Sigmoid colon (tissue), 7 donors: ENCODE results near the gene TOGARAM2. TPM values are rescaled to one million over a fixed set of nuclear protein-coding genes. Genes with fewer than 3 reads are reported as not detected.
A peak's percentile ranks its signal among the peaks of the same experiment; 100 is the strongest.

Experiments used
- DNase-seq: peaks from one replicate; pipeline ENCODE4 v3.0.0-alpha.2; 2019
- H3K27ac ChIP-seq, 4 donors: fragments of 200-600 bp; sonication (generic); one replicate each; pipeline ENCODE4 v1.5.1; 2016 to 2019; ENCODE audit warnings: mild to moderate bottlenecking in 1 of 4
- H3K27me3 ChIP-seq, 3 donors: fragments of 200-600 bp; sonication (generic); one replicate each; pipeline ENCODE4 v1.5.1; 2019; ENCODE audit warnings: mild to moderate bottlenecking in 1 of 3
- H3K36me3 ChIP-seq, 4 donors: fragments of 200-600 bp; sonication (generic); one replicate each; pipeline ENCODE4 v1.5.1; 2016 to 2019
- H3K4me1 ChIP-seq, 4 donors: fragments of 200-600 bp; sonication (generic); one replicate each; pipeline ENCODE4 v1.5.1; 2017 to 2019
- H3K4me3 ChIP-seq, 4 donors: fragments of 200-600 bp; sonication (generic); one replicate each; pipeline ENCODE4 v1.5.1; 2017 to 2019; ENCODE audit warnings: mild to moderate bottlenecking in 2 of 4, moderate library complexity in 1 of 4
- H3K9me3 ChIP-seq, 4 donors: fragments of 200-600 bp in 3 of 4; sonication (generic) in 3 of 4; one replicate each; pipeline versions ENCODE4 v1.5.1 to v1.6.1; 2013 to 2019
- CTCF ChIP-seq, 4 experiments: fragments of 450-650 bp in 3 of 4; fragments of 200-600 bp in 1 of 4; IDR thresholded peaks; one replicate each; pipeline ENCODE4 v1.5.1; 2016 to 2019; ENCODE audit warnings: antibody characterized with exemption in 4 of 4, mild to moderate bottlenecking in 3 of 4, moderate library complexity in 2 of 4
- EP300 ChIP-seq, 4 donors: sonication (generic); formaldehyde crosslinking; IDR thresholded peaks; one replicate each; pipeline ENCODE4 v1.6.1; 2017; ENCODE audit warnings: antibody characterized with exemption in 4 of 4
- POLR2A ChIP-seq, 2 donors: fragments of 450-650 bp; IDR thresholded peaks; one replicate each; pipeline ENCODE4 v1.6.1; 2016; ENCODE audit warnings: antibody characterized with exemption in 2 of 2, mild to moderate bottlenecking in 2 of 2, moderate library complexity in 2 of 2
- POLR2AphosphoS5 ChIP-seq, 4 donors: sonication (generic); formaldehyde crosslinking; IDR thresholded peaks; one replicate each; pipeline ENCODE4 v1.6.1; 2017; ENCODE audit warnings: antibody characterized with exemption in 4 of 4
- WGBS, 2 donors: extraction: QIAGEN DNeasy Blood & Tissue Kit; methylation state at CpG; one replicate each; pipeline ENCODE4 v1.1.7; 2013; 5-methylcytosine and 5-hydroxymethylcytosine counted together
- intact Hi-C: fragments of 100-400 bp; cut with DNase I; formaldehyde crosslinking; loops from one replicate; pipeline ENCODE4 v1.15.1; 2023
- polyA plus RNA-seq, 3 donors: library from polyadenylated mRNA; stranded (reverse); fragments of 200-250 nt; gene quantifications; one replicate each; pipeline ENCODE4 v1.2.3, GENCODE V29; 2013
- total RNA-seq, 4 donors: library from RNA; depleted of rRNA; stranded (reverse); fragments of >200 nt; gene quantifications; one replicate each; pipeline ENCODE4 v1.1.0, GENCODE V29; 2016
- donor health status: healthy with polysubstance abuse.
- donor health status: Bipolar disorder and iron deficiency.
- donor health status: healthy.

Gene TOGARAM2
- total and polyA plus RNA-seq, 7 donors = 0.23 to 3.2 (median 0.82) TPM; not detected in 2

DNA sequence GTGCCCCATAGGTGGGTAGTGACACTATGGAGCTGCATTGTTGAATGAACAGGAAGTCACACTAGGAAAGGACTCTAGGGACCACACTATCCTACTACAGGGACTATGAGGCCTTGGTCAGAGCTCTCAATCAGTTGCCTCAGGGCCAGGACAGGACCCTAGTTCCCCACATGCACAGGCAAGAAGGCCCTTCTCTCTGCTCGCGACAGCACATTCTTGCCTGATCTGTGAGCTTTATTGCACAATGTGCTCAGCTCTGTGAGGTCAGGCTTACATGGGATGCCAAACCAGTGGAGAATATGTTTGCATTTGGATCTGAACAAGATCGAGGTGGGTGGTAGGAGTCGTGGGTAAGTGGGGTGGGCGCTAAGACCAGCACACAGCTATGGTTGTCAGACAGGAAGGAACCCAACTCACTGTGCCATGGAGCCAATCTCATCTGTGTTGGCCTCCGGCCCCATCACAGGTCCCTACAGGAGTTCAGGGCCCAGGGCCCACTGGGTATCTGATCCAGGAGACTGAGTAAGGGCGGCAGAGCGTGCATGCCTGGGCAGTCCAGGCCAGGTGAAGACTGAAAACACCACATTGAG, 85.3 kb downstream of the TOGARAM2 start:
- Histone ChIP-seq H3K4me3 (no peak overlapping the region), H3K27ac (peak overlapping the region in 3 of 4 donors; percentile 30 to 79 (median 78)), H3K27me3 (no peaks in the 10 kb centered on the region), H3K9me3 (no peaks in the 10 kb centered on the region), H3K4me1 (peaks cover 0 to 38% (median 35%) of the 10 kb centered on the region in 4 donors), H3K36me3 (no peaks in the 10 kb centered on the region)
- WGBS, 2 donors = 90 to 91% methylated on average over 8 of the region's 8 CpGs
- intact Hi-C loops = no loop called here
- TF ChIP-seq EP300 (IDR thresholded peaks at IDR 0.05) (no peak), POLR2A (IDR thresholded peaks at IDR 0.05) (no peak), POLR2AphosphoS5 (IDR thresholded peaks at IDR 0.05) (no peak), CTCF (IDR thresholded peaks at IDR 0.05) (no peak)
- no peak for DNase-seq

GRCh38 chr2:29066997-29067605, 86.0 kb downstream of the TOGARAM2 start:
- H3K9me3 ChIP-seq = no peaks in the 10 kb centered on the region
- WGBS, 2 donors = 37 to 57% methylated on average over 7 of the region's 7 CpGs
- no peaks in the 10 kb centered on the region for H3K27me3 ChIP-seq
- H3K4me1 ChIP-seq = peaks cover 0 to 38% (median 35%) of the 10 kb centered on the region in 4 donors
- no peak for DNase-seq
- intact Hi-C loops = no loop called here
- H3K36me3 ChIP-seq = no peaks in the 10 kb centered on the region
- TF ChIP-seq POLR2A (IDR thresholded peaks at IDR 0.05) (no peak), POLR2AphosphoS5 (IDR thresholded peaks at IDR 0.05) (no peak), EP300 (IDR thresholded peaks at IDR 0.05) (no peak), CTCF (IDR thresholded peaks at IDR 0.05) (no peak)
- peak overlapping the region in 2 of 4 donors; percentile 8 to 30 for H3K27ac ChIP-seq
- no peak overlapping the region for H3K4me3 ChIP-seq

DNA sequence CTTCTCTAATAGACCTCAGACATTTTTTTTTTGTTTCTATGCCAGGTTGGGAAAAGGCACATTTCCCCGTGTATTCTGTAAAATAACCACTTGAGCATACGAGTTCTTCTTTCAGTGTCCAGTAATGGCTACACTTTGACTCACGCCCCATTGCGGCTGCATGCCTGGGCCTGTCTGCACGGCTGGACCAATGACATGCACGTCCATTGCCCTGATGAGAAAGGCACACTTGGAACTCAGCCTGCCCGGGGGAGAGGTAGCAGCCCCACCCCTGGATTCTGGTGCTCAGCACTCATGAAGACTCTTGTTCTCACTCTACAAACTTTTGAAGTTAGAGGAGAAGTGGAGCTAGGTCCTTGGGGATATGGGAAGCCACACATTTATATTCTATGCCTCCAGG, 87.4 kb downstream of the TOGARAM2 start:
- TF ChIP-seq CTCF (IDR thresholded peaks at IDR 0.05) (no peak), POLR2A (IDR thresholded peaks at IDR 0.05) (no peak), EP300 (IDR thresholded peaks at IDR 0.05) (no peak), POLR2AphosphoS5 (IDR thresholded peaks at IDR 0.05) (no peak)
- Histone ChIP-seq H3K36me3 (no peaks in the 10 kb centered on the region), H3K27me3 (no peaks in the 10 kb centered on the region), H3K4me1 (peaks cover 0 to 28% (median 25%) of the 10 kb centered on the region in 4 donors), H3K9me3 (no peaks in the 10 kb centered on the region), H3K27ac (no peak overlapping the region), H3K4me3 (no peak overlapping the region)
- no peak for DNase-seq
- 78 to 91% methylated on average over 7 of the region's 7 CpGs for WGBS, 2 donors
- intact Hi-C loops = no loop called here

DNA sequence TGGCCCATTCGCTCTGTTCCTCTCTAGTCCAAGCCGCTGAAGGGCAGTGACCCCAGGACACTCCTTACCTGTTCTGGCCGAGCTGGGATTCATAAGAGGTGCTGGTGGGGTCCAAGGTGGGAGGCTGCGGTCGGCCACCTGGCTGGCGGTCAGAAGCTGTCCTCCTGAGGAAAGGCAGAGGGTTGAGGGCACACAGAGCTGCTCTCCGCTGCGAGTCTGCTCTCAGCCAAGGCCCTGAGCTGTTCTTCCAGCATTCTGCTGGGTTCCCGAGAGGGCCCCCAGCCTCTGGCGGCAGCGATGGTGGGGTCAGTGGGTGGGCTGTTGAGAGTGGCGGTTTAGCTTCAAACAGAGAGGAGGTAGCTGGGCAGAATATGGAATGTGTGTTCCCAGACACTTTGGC, 89.4 kb downstream of the TOGARAM2 start:
- Histone ChIP-seq H3K36me3 (no peaks in the 10 kb centered on the region), H3K27me3 (no peaks in the 10 kb centered on the region), H3K27ac (no peak overlapping the region), H3K4me1 (peaks cover 0 to 9% (median 6%) of the 10 kb centered on the region in 4 donors), H3K4me3 (no peak overlapping the region), H3K9me3 (no peaks in the 10 kb centered on the region)
- 81 to 86% methylated on average over 12 of the region's 12 CpGs for WGBS, 2 donors
- TF ChIP-seq POLR2A (IDR thresholded peaks at IDR 0.05) (no peak), CTCF (IDR thresholded peaks at IDR 0.05) (no peak), EP300 (IDR thresholded peaks at IDR 0.05) (no peak), POLR2AphosphoS5 (IDR thresholded peaks at IDR 0.05) (no peak)
- DNase-seq = no peak
- intact Hi-C loops = no loop called here
